ELF-1 (cell line): ENCODE data around the gene HPSE.
A peak's percentile ranks its signal among the peaks of the same experiment; 100 is the strongest.

Source experiments
- DNase-seq: peaks from one replicate; pipeline ENCODE4 v3.0.0-alpha.2; 2016; ENCODE audit warnings: low read depth, low spot score

HPSE gene

GRCh38 chr4:83334425-83335241 lies at the start of gene HPSE:
Gene HPSE (minus strand): TSS chr4:83334848. CDS start chr4:83334782, 66 bp downstream.
- DNase-seq = peak; percentile 78

DNA sequence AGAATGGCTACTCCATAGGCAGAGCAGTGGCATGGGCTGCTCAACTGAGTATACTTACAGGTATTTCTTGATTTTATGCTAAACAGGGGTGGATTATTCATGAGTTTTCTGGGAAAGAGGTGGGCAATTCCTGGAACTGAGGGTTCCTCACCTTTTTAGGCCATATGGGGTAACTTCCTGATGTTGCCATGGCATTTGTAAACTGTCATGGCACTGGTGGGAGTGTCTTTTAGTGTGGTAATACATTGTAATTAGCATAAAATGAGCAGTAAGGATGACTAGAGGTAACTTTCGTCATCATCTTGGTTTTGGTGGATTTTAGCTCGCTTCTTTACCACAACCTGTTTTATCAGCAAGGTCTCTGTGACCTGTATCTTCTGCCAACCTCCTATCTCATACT lies 48.2 kb upstream of the HPSE start:
- DNase-seq = no peak

DNA sequence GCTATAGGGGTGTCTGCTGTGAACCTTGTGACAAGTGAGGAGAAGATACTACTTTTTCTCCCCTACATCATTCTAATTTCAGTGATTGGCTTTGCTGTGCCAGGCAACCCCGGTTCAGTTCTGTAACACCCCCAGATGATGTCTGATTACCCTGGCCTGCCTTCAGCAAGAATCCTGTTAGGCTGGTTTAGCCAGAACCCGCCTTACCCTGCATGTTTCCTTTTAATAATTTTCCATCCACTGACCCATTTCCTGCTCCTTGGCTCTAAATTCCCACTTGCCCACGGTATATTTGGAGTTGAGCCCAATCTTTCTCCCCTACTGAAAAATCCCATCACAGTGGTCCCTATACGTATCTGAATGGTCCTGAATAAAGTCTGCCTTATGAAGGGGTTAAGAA lies 46.5 kb upstream of the HPSE start:
- no peak for DNase-seq

DNA sequence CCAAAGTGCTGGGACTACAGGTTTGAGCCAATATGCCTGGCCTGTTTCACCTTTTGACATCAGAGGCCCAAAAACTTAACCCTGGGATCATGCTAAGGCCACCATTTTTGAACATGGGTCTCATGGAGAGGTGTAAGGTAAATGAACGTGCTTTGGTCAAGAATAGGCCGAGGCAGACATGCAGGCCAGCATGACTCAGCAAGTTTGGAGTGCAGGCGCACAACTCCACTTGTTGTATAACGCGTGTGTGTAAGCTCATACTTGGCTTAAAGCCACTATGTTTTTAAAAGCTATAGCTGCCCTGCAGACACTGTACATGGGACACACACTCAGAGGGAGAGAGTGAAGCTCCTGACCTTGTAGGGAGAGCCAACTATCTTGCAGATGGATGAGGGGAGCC lies 43.8 kb upstream of the HPSE start:
- peak; percentile 27 for DNase-seq

GRCh38 chr4:83372931-83373330 lies 38.3 kb upstream of the HPSE start:
- no peak for DNase-seq

GRCh38 chr4:83371936-83372335 lies 37.3 kb upstream of the HPSE start:
- DNase-seq = no peak

- no peak for DNase-seq
Observed at GRCh38 chr4:83371235-83371634, 36.6 kb upstream of the HPSE start.

DNA sequence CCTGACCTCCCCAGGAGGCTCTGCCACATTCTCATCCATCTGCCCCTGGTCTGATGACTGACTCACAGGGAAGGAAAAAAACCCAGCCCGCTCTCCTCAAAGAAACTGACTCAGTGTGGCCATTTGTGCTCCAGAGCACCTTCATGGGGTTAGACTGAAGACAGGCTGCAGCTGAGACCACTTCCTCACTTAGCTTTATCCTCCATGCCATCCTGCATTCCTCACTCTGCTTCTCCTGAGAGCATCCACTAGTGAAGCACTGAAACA lies 35.9 kb upstream of the HPSE start:
- no peak for DNase-seq

DNA sequence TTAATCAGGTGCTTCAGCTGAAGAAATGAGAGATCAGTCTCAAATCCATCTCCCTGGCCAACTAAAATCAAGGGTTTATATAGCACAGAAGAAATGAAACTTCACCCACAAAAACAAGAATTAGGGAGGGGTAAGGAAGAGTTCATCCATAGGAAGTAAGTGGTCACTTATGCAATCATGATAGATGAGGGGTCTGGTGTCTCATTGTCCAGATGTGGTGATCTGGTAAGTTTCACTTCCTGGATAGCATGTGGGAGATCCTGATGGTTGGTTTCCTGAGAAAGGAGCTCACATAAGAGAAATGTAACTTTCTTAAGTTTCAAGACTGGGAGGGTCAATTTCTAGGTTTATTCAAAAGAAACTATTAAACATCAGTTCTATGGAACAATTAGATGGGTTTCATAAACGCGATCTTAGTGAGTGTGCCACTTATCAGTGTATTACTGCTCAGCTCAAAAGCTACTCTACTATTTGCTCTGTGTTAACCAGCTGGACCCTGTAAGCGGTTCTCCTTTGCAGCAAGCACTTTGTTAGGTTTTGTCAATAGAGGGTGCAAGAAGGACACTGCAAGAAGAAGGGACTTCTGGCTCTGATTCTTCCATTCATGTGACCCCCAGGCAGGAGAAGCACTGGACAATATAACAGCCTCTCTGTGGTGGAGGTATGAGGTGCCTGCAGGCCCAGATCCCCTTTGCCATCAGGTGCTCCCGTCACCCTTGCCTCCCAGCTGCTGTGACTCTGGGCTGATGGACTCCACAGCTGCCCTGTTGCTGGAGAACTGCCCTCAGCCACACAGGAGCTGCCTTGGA lies 35.4 kb upstream of the HPSE start:
- peak; percentile 12 for DNase-seq

DNA sequence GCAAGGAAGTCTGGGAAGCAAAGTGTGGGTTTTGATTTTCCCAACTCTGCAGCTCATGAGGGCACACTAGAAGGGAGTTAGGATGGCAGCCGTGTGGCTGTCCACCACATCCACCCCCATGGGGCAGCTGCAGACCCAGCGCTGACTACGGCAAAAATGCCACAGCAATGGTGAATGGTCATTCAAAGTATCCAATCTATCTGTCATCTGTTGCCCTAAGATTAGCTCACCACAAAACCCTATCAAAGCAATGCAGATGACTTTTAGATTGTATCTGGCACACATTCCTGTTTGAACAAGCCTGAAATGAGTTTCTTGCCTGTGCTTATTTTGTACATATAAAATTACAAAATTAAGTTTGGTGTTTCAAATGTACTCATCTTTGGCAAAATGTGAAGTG lies 29.7 kb upstream of the HPSE start:
- no peak for DNase-seq

GRCh38 chr4:83362492-83363329 lies 28.1 kb upstream of the HPSE start:
- peak; percentile 36 for DNase-seq

GRCh38 chr4:83361416-83362103 lies 26.9 kb upstream of the HPSE start:
- DNase-seq = peak; percentile 84

- DNase-seq = no peak
Observed at GRCh38 chr4:83360018-83360417, 25.4 kb upstream of the HPSE start.

DNA sequence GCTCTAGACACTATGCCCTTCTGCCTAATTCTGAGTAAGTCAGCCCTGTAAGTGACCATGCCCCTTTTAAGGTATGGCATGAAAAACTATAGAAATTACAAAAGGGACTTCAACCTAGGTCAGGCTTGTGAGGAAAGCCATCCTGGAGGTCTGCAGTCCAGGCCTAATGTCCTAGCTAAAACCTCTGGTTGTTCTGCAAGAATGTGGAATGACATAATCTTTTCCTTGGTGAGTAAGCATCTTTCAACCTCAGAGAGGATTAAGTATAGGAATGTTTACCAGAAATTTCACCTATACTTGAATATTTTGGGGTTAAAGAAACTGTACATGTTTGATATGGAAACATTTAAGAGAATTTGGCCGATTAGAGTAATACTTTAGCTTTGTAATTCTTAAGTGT lies 23.8 kb upstream of the HPSE start:
- peak; percentile 5 for DNase-seq

- no peak for DNase-seq
Observed at GRCh38 chr4:83356899-83357661, 22.4 kb upstream of the HPSE start.

GRCh38 chr4:83353516-83353915 lies 18.9 kb upstream of the HPSE start:
- DNase-seq = no peak

DNA sequence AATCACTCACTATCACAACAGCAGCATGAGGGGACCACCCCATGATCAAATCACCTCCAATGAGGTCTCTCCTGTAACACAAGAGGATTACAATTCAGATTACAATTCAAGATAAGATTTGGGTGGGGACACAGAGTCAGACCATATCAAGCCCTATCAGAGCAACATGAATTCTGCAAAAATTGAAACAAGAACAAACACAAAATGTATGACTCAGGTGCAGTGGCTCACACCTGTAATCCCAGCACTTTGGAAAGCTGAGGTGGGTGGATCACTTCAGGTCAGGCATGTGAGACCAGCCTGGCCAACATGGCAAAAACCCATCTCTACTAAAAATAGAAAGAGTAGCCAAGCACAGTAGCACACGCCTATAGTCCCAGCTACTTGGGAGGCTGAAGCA lies 13.4 kb upstream of the HPSE start:
- no peak for DNase-seq

DNA sequence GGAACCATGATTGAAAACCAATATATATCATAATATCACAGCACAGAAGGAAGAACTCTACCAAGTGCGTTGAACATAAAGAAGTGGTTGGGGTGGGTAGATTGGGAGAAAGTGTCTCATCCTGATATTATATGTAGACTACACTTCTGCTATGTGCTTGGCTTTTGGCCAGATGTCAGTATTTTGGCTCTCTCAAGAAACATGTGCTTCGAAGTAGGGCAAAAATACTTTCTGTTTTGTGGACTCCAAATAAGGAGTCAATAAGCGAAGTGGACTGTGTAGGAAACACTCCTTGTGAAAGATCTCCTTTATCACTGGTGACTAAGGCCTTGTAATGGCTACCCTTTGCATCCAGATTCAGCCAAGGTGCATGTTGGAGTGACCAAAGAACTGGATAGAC lies 7.8 kb upstream of the HPSE start:
- no peak for DNase-seq

GRCh38 chr4:83340692-83341343 lies 6.2 kb upstream of the HPSE start:
- DNase-seq = no peak

DNA sequence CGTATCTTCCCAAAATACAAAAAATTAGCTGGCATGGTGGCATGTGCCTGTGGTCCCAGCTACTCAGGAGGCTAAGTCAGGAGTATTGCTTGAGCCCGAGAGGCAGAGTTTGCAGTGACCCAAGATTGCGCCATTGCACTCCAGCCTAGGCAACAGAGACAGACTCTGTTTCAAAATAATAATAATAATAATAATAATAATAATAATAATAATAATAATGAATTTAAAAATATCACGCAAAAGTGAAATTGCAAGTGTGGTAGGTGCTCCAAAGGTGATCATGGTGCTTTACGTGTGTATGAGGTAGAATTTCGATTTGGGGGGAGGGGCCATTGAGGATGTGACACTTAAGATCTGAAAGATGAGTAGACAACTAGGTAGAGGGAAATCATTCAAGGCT lies 4.9 kb upstream of the HPSE start:
- no peak for DNase-seq
